NCI-H1694 treated with DMSO at 0.1 percent for 48 hours (cell line): ENCODE results near the gene ITM2B.

Experiments used
- DNase-seq: peaks from one replicate; lab custom pipeline; 2025; lab: John Stamatoyannopoulos, UW

The ITM2B gene

DNA sequence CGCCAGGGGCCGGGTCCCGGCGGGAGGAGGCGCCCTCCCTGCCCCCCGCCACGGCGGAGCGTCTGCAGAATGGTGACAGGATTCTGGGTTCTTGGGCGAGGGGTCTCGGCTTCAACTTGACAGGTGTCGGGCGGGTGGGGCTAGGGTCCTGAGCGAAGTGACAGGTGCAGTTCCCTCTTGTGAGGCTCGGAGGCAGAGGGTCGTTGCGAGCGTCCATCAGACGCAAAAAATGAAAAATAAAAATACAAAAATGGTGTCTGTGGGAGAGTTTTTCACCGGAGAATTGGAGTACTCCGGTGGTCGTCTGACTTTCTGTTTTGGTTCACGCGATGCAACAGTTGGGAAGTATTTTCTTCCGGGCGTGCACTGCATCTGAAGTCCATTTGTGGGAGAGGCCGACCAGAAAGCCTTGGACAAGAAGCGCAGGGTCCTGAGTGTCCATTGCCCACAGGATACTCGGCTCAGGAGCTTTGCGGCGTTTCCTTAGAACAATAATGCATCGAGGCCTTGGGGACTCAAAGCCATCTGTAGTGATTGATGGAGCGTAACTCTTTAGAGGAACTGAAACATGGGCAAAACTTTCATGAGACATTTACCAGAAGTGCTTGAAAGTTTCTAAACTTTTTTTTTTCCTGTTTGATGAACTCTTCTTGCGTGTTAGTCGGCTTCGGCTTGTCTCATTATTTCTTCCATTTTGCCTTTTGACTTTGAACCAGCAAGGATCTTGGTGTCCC is 71.3 kb downstream of the ITM2B start:
- DNase-seq, result peak; percentile 2

DNA sequence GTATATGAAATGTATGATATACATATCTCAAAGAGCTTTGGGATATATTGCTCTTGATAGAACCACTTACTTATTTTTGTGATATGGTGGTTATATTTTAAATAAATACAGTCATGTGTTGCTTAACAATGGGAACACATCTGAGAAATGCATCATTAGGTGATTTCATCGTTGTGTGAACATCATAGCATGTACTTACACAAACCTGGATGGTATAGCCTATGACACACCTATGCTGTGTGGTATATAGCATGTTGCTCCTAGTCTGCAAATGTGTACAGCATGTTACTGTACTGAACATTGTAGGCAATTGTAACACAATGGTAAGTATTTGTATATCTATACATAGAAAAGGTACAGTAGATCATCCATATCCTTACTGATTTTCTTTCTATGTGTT is 78.2 kb downstream of the ITM2B start:
- no peak for DNase-seq

DNA sequence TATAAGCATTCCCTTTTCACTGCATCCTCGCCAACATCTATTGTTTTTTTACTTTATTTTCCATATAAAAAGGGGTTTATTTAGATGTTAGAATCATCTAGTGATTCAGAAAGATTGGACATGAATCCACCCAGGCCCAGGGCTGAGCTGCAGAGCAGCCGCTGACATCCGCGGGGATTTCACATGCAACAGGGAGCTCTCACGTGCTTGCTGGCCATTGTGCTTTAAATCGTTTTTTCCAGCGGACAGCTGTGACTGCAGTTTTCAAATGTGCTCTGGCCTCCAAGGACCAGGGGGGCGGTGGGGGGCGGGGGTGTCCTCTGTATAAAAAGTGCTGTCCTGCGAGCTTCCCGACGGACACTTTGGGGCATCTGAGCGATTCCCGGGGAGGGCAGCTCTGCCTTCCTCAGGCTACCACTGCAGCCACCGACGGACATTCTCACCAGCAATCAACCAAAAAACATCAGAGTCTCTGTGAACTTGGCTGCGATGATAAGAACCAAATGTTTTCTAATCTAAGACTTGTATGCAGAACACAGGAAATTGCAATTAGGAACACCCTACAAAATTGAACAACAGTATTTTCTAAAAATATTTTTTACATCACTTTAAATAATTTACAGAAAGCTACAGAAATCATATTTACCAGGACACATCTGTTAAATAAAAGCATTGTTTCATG is 83.1 kb downstream of the ITM2B start:
- no peak for DNase-seq

DNA sequence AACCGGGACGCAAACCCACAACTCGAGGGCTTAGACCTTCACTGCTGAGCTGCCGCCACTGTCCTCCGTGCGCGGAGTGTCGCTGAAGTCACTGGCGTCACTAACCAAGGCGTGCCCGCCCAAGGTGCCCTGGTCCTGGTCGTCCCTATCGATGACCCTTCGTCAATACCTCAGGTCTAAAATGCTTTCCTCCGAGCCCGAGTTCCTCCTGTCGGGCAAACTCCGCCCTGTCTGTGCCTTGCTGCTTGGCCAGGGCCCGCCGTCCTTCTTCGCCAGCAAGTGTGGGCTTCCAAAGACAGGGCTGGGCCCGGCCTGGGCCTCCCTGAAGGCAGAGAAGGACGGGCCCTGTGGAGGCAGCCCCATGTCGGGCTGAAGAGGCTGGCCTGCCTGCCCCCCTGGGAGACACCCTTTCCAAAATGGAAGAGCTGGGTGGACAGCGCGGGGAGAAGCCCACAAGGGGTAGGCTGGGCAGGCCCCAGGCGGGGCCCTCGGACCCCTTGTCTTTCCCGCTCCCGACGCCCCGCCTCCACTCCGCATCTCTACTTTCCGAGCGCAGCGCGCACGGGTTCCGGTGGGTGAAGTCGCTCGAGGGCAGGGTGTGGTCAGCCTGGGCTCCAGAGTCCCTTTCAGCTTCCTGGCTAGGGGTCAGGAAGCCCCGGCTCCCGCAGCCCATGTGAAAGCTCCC is 84.0 kb downstream of the ITM2B start:
- no peak for DNase-seq

DNA sequence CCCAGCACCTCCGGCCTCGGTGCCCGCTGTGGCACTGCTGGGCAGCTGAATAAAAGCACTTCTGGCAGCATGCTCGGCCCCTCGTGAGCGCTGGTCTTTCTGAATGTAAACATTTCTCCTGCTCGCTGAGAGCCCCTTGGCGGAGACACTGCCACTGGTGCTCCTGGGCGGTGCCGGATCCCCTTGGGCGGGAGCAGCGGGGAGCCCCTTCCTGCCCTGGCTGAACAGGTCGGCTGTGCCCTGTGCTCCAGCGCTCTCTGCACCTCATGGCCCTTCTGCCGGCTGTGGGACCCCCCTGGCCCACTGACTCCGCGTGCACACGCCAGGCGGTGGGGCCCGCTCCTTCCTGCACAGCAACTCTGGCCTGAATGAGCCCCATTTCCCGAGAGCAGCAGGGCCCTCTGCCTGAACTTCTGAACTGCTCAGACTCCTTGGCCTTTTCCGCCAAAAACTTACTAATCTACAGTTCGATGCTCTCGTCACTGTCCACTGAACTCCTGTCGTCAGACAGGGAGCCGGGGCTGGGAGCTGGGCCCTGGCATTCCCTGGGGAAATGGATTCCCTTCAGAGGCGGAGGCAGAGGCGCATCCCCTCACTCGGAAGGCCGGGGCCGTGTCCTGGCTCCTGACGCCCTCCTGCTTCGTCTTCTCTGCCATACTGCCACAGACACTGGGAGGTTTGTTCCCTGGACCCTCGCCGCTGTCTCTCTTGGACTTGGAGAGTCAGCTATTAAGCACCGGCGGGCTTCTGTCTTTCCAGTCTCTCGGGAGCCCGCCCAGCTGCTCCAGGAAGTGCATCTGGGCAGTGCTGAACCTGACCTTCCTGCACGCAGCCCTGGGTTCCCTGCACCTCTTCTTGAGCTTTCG is 84.7 kb downstream of the ITM2B start:
- no peak for DNase-seq

DNA sequence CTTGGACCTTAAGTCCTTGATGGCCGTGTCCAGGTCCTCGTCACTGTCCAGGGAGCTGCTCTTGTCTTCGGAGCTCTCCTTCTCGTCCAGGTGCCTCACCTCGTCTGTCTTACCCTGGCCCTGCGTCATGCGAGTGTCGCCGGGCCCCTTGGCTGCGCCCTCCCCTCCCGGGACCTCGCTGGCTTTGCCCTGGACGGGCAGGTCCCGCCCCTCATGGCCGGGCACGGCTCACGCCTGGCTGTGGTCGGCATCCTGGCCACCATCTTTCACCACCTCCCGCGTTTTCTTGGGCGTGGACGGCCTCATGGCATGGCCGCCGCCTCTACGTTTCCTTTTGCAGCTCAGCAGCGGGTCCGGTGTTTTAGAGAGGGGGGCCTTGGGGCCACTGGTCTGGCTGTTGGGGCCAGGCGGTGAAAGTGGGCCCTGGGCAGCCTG is 85.4 kb downstream of the ITM2B start:
- no peak for DNase-seq

DNA sequence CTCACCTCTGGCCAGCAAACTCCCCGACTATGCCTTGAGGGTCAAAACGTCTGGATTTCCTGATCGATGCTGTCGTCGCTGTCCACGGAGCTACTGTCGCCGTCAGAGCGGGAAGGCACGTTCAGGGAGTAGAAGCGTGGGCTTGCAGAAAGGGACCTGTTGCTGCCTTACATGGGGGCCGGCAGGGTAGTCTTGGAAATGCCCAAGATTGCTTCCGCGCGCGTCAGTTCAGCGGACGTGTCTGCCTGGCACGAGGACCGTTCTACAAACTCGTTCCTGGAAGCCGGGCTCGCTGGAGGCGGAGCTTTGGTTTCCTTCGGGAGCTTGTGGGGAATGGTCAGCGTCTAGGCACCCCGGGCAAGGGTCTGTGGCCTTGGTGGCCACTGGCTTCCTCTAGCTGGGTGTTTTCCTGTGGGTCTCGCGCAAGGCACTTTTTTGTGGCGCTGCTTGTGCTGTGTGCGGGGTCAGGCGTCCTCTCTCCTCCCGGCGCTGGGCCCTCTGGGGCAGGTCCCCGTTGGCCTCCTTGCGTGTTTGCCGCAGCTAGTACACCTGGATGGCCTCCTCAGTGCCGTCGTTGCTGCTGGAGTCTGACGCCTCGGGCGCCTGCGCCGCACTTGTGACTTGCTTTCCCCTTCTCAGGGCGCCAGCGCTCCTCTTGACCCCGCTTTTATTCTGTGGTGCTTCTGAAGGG is 86.0 kb downstream of the ITM2B start:
- no peak for DNase-seq
